ENCODE results near the gene IFNG-AS1.

IFNG-AS1 gene

GRCh38 chr12:67998379-67998778, 9.1 kb downstream of the IFNG-AS1 start:
- Histone ChIP-seq H3K36me3 (ENCODE audit: control insufficient read depth, insufficient read depth, low read length) (no peaks in the 10 kb centered on the region), H3K27me3 (ENCODE audit: control insufficient read depth, insufficient read depth, low read length) (no peaks in the 10 kb centered on the region), H3K4me1 (ENCODE audit: control insufficient read depth, insufficient read depth, low read length) (no peaks in the 10 kb centered on the region), H3K9ac (ENCODE audit: low read length) (no peak overlapping the region), H3K9me3 (ENCODE audit: control insufficient read depth, low read length) (no peaks in the 10 kb centered on the region), H3K4me3 (ENCODE audit: low read length) (no peak overlapping the region)

GRCh38 chr12:67999244-67999643, 10.0 kb downstream of the IFNG-AS1 start:
- no peaks in the 10 kb centered on the region for H3K36me3 ChIP-seq (ENCODE audit: control insufficient read depth, insufficient read depth, low read length)

GRCh38 chr12:68001486-68002466, 12.5 kb downstream of the IFNG-AS1 start:
- H3K27me3 ChIP-seq (ENCODE audit: control insufficient read depth, insufficient read depth, low read length) = no peaks in the 10 kb centered on the region
- no peaks in the 10 kb centered on the region for H3K9me3 ChIP-seq (ENCODE audit: control insufficient read depth, low read length)
- no peak overlapping the region for H3K9ac ChIP-seq (ENCODE audit: low read length)
- no peak overlapping the region for H3K4me3 ChIP-seq (ENCODE audit: low read length)
- no peaks in the 10 kb centered on the region for H3K36me3 ChIP-seq (ENCODE audit: control insufficient read depth, insufficient read depth, low read length)
- no peaks in the 10 kb centered on the region for H3K4me1 ChIP-seq (ENCODE audit: control insufficient read depth, insufficient read depth, low read length)

More at GRCh38 chr12:67999244-67999643, 10.0 kb downstream of the IFNG-AS1 start:
- Histone ChIP-seq H3K9ac (ENCODE audit: low read length) (no peak overlapping the region), H3K4me1 (ENCODE audit: control insufficient read depth, insufficient read depth, low read length) (no peaks in the 10 kb centered on the region), H3K4me3 (ENCODE audit: low read length) (no peak overlapping the region), H3K27me3 (ENCODE audit: control insufficient read depth, insufficient read depth, low read length) (no peaks in the 10 kb centered on the region), H3K9me3 (ENCODE audit: control insufficient read depth, low read length) (no peaks in the 10 kb centered on the region)

- H3K4me1 ChIP-seq (ENCODE audit: control insufficient read depth, insufficient read depth, low read length) = no peaks in the 10 kb centered on the region
- H3K9ac ChIP-seq (ENCODE audit: low read length) = no peak overlapping the region
- no peaks in the 10 kb centered on the region for H3K9me3 ChIP-seq (ENCODE audit: control insufficient read depth, low read length)
- H3K36me3 ChIP-seq (ENCODE audit: control insufficient read depth, insufficient read depth, low read length) = no peaks in the 10 kb centered on the region
- no peak overlapping the region for H3K4me3 ChIP-seq (ENCODE audit: low read length)
- H3K27me3 ChIP-seq (ENCODE audit: control insufficient read depth, insufficient read depth, low read length) = no peaks in the 10 kb centered on the region
Observed at GRCh38 chr12:68003777-68004176, 14.5 kb downstream of the IFNG-AS1 start.

- Histone ChIP-seq H3K9ac (ENCODE audit: low read length) (no peak overlapping the region), H3K4me3 (ENCODE audit: low read length) (no peak overlapping the region), H3K27me3 (ENCODE audit: control insufficient read depth, insufficient read depth, low read length) (no peaks in the 10 kb centered on the region), H3K9me3 (ENCODE audit: control insufficient read depth, low read length) (no peaks in the 10 kb centered on the region), H3K4me1 (ENCODE audit: control insufficient read depth, insufficient read depth, low read length) (no peaks in the 10 kb centered on the region), H3K36me3 (ENCODE audit: control insufficient read depth, insufficient read depth, low read length) (no peaks in the 10 kb centered on the region)
Observed at GRCh38 chr12:68007033-68007432, 17.8 kb downstream of the IFNG-AS1 start.

- Histone ChIP-seq H3K4me1 (ENCODE audit: control insufficient read depth, insufficient read depth, low read length) (no peaks in the 10 kb centered on the region), H3K4me3 (ENCODE audit: low read length) (no peak overlapping the region), H3K36me3 (ENCODE audit: control insufficient read depth, insufficient read depth, low read length) (no peaks in the 10 kb centered on the region), H3K9me3 (ENCODE audit: control insufficient read depth, low read length) (no peaks in the 10 kb centered on the region), H3K9ac (ENCODE audit: low read length) (no peak overlapping the region), H3K27me3 (ENCODE audit: control insufficient read depth, insufficient read depth, low read length) (no peaks in the 10 kb centered on the region)
Observed at GRCh38 chr12:68007466-68007865, 18.2 kb downstream of the IFNG-AS1 start.

GRCh38 chr12:68011206-68011881, 22.1 kb downstream of the IFNG-AS1 start:
- Histone ChIP-seq H3K27me3 (ENCODE audit: control insufficient read depth, insufficient read depth, low read length) (no peaks in the 10 kb centered on the region), H3K36me3 (ENCODE audit: control insufficient read depth, insufficient read depth, low read length) (no peaks in the 10 kb centered on the region), H3K4me3 (ENCODE audit: low read length) (no peak overlapping the region), H3K9me3 (ENCODE audit: control insufficient read depth, low read length) (no peaks in the 10 kb centered on the region), H3K9ac (ENCODE audit: low read length) (no peak overlapping the region), H3K4me1 (ENCODE audit: control insufficient read depth, insufficient read depth, low read length) (no peaks in the 10 kb centered on the region)

- no peaks in the 10 kb centered on the region for H3K36me3 ChIP-seq (ENCODE audit: control insufficient read depth, insufficient read depth, low read length)
- no peaks in the 10 kb centered on the region for H3K27me3 ChIP-seq (ENCODE audit: control insufficient read depth, insufficient read depth, low read length)
- no peaks in the 10 kb centered on the region for H3K4me1 ChIP-seq (ENCODE audit: control insufficient read depth, insufficient read depth, low read length)
- H3K9ac ChIP-seq (ENCODE audit: low read length) = no peak overlapping the region
- no peaks in the 10 kb centered on the region for H3K9me3 ChIP-seq (ENCODE audit: control insufficient read depth, low read length)
- H3K4me3 ChIP-seq (ENCODE audit: low read length) = no peak overlapping the region
Observed at GRCh38 chr12:68011882-68012207, 22.6 kb downstream of the IFNG-AS1 start.

GRCh38 chr12:68012712-68013111, 23.5 kb downstream of the IFNG-AS1 start:
- Histone ChIP-seq H3K9me3 (ENCODE audit: control insufficient read depth, low read length) (no peaks in the 10 kb centered on the region), H3K4me1 (ENCODE audit: control insufficient read depth, insufficient read depth, low read length) (no peaks in the 10 kb centered on the region), H3K36me3 (ENCODE audit: control insufficient read depth, insufficient read depth, low read length) (no peaks in the 10 kb centered on the region), H3K4me3 (ENCODE audit: low read length) (no peak overlapping the region), H3K27me3 (ENCODE audit: control insufficient read depth, insufficient read depth, low read length) (no peaks in the 10 kb centered on the region), H3K9ac (ENCODE audit: low read length) (no peak overlapping the region)

- Histone ChIP-seq H3K4me3 (ENCODE audit: low read length) (no peak overlapping the region), H3K36me3 (ENCODE audit: control insufficient read depth, insufficient read depth, low read length) (no peaks in the 10 kb centered on the region), H3K9ac (ENCODE audit: low read length) (no peak overlapping the region)
Observed at GRCh38 chr12:68013181-68013580, 23.9 kb downstream of the IFNG-AS1 start.

GRCh38 chr12:68016136-68016535, 26.9 kb downstream of the IFNG-AS1 start:
- Histone ChIP-seq H3K9ac (ENCODE audit: low read length) (no peak overlapping the region), H3K36me3 (ENCODE audit: control insufficient read depth, insufficient read depth, low read length) (no peaks in the 10 kb centered on the region), H3K27me3 (ENCODE audit: control insufficient read depth, insufficient read depth, low read length) (no peaks in the 10 kb centered on the region), H3K4me3 (ENCODE audit: low read length) (no peak overlapping the region), H3K4me1 (ENCODE audit: control insufficient read depth, insufficient read depth, low read length) (no peaks in the 10 kb centered on the region), H3K9me3 (ENCODE audit: control insufficient read depth, low read length) (no peaks in the 10 kb centered on the region)

More at GRCh38 chr12:68013181-68013580, 23.9 kb downstream of the IFNG-AS1 start:
- no peaks in the 10 kb centered on the region for H3K9me3 ChIP-seq (ENCODE audit: control insufficient read depth, low read length)
- no peaks in the 10 kb centered on the region for H3K4me1 ChIP-seq (ENCODE audit: control insufficient read depth, insufficient read depth, low read length)
- no peaks in the 10 kb centered on the region for H3K27me3 ChIP-seq (ENCODE audit: control insufficient read depth, insufficient read depth, low read length)

GRCh38 chr12:68018315-68018714, 29.1 kb downstream of the IFNG-AS1 start:
- no peak overlapping the region for H3K9ac ChIP-seq (ENCODE audit: low read length)
- no peaks in the 10 kb centered on the region for H3K36me3 ChIP-seq (ENCODE audit: control insufficient read depth, insufficient read depth, low read length)
- H3K27me3 ChIP-seq (ENCODE audit: control insufficient read depth, insufficient read depth, low read length) = no peaks in the 10 kb centered on the region
- no peaks in the 10 kb centered on the region for H3K4me1 ChIP-seq (ENCODE audit: control insufficient read depth, insufficient read depth, low read length)
- no peaks in the 10 kb centered on the region for H3K9me3 ChIP-seq (ENCODE audit: control insufficient read depth, low read length)
- no peak overlapping the region for H3K4me3 ChIP-seq (ENCODE audit: low read length)

All from mucosa of stomach (tissue), 1 donor.